SK-N-SH (cell line): ENCODE results near the gene MAPKBP1. TPM values are rescaled to one million over a fixed set of nuclear protein-coding genes. Genes with fewer than 3 reads are reported as not detected.
A peak's percentile ranks its signal among the peaks of the same experiment; 100 is the strongest.

ENCODE experiments used
- CTCF ChIA-PET: fragments of 300-600, 350-600 bp; formaldehyde crosslinking; extraction: SDS; loops from one replicate; lab custom pipeline; 2021; lab: Yijun Ruan, JAX
- POLR2A ChIA-PET: fragments of 350-600 bp; sonication (Branson Sonifier 250); formaldehyde crosslinking; extraction: SDS; loops from one replicate; lab custom pipeline; 2020; ENCODE audit warnings: antibody characterized with exemption, inconsistent platforms; lab: Yijun Ruan, JAX
- DNase-seq: peaks from one replicate; pipeline ENCODE4 v3.0.0; 2012
- H2AFZ ChIP-seq: fragments of 200-600 bp; sonication (generic); 2 replicates; pipeline ENCODE4 v1.8.1; 2016; ENCODE audit warnings: antibody characterized with exemption, mild to moderate bottlenecking, low read depth
- H3F3A ChIP-seq: fragments of 200-600 bp; sonication (generic); replicated peaks from 2 replicates; pipeline ENCODE3; 2016; ENCODE audit warnings: antibody characterized with exemption, mild to moderate bottlenecking; ENCODE audit not compliant: insufficient read depth
- H3K27ac ChIP-seq, 2 experiments: fragments of 200-500 bp in 1 of 2; fragments of 200-600 bp in 1 of 2; sonication (Bioruptor generic) in 1 of 2; sonication (generic), shearing (Covaris generic) in 1 of 2; 2 replicates each; pipeline versions ENCODE4 v1.5.1 to v1.6.1; 2014 to 2016; ENCODE audit warnings: low read depth in 2 of 2, inconsistent platforms in 1 of 2, low read length in 1 of 2, mild to moderate bottlenecking in 1 of 2, mixed read lengths in 1 of 2
- H3K27me3 ChIP-seq: fragments of 200-600 bp; sonication (generic), shearing (Covaris generic); 2 replicates; pipeline ENCODE4 v1.6.1; 2016; ENCODE audit warnings: mixed run types; ENCODE audit not compliant: insufficient read depth
- H3K36me3 ChIP-seq, 2 experiments: fragments of 200-500 bp in 1 of 2; fragments of 200-600 bp in 1 of 2; sonication (Bioruptor generic) in 1 of 2; sonication (generic) in 1 of 2; replicated peaks in 1 of 2; 2 replicates each; pipeline versions ENCODE3 to v1.5.1; 2014 to 2016; ENCODE audit warnings: low read length in 1 of 2, mild to moderate bottlenecking in 1 of 2; ENCODE audit not compliant: insufficient read depth in 2 of 2, control insufficient read depth in 1 of 2
- H3K4me1 ChIP-seq, 2 experiments: fragments of 200-500 bp in 1 of 2; fragments of 200-600 bp in 1 of 2; sonication (Bioruptor generic) in 1 of 2; sonication (generic), shearing (Covaris generic) in 1 of 2; 2 replicates each; pipeline versions ENCODE4 v1.5.1 to v1.6.1; 2014 to 2016; ENCODE audit warnings: low read depth in 1 of 2, low read length in 1 of 2, mixed run types in 1 of 2; ENCODE audit not compliant: insufficient read depth in 2 of 2, control insufficient read depth in 1 of 2
- H3K4me2 ChIP-seq: fragments of 200-600 bp; sonication (generic), shearing (Covaris generic); 2 replicates; pipeline ENCODE4 v1.6.1; 2017; ENCODE audit warnings: mixed run types
- H3K4me3 ChIP-seq, 2 experiments: fragments of 200-500 bp in 1 of 2; fragments of 200-600 bp in 1 of 2; sonication (Bioruptor generic) in 1 of 2; sonication (generic), shearing (Covaris generic) in 1 of 2; 2 replicates each; pipeline versions ENCODE4 v1.5.1 to v1.8.1; 2014 to 2016; ENCODE audit warnings: low read depth in 2 of 2, inconsistent platforms in 1 of 2, low read length in 1 of 2, mild to moderate bottlenecking in 1 of 2, mixed read lengths in 1 of 2, moderate library complexity in 1 of 2
- H3K79me2 ChIP-seq: fragments of 200-600 bp; sonication (generic); 2 replicates; pipeline ENCODE4 v1.8.1; 2017; ENCODE audit warnings: mild to moderate bottlenecking; ENCODE audit not compliant: insufficient read depth
- H3K9ac ChIP-seq: fragments of 200-600 bp; sonication (generic); 2 replicates; pipeline ENCODE4 v1.6.1; 2017; ENCODE audit warnings: mixed run types
- H3K9me2 ChIP-seq: fragments of 200-600 bp; sonication (generic); 2 replicates; pipeline ENCODE4 v1.6.1; 2017; ENCODE audit warnings: mixed run types
- H3K9me3 ChIP-seq: fragments of 200-600 bp; sonication (generic); 2 replicates; pipeline ENCODE4 v1.6.1; 2017; ENCODE audit warnings: mixed run types, mild to moderate bottlenecking, moderate library complexity
- H4K20me1 ChIP-seq: fragments of 200-600 bp; sonication (generic); 2 replicates; pipeline ENCODE4 v1.6.1; 2017; ENCODE audit warnings: mild to moderate bottlenecking, mixed run types; ENCODE audit not compliant: insufficient read depth
- CHD2 ChIP-seq: fragments of 150-350 bp; IDR thresholded peaks from 2 replicates; pipeline ENCODE4 v1.6.1; 2018; ENCODE audit warnings: low read length; ENCODE audit not compliant: partially characterized antibody
- EZH2phosphoT487 ChIP-seq: fragments of 200-600 bp; sonication (generic); IDR thresholded peaks from 2 replicates; pipeline ENCODE4 v1.6.1; 2017; ENCODE audit warnings: low read depth, mixed run types, mild to moderate bottlenecking, antibody characterized with exemption, moderate library complexity, borderline replicate concordance
- FOXM1 ChIP-seq: IDR thresholded peaks from 2 replicates; pipeline ENCODE4 v1.4.0; 2012; ENCODE audit warnings: low read depth, mild to moderate bottlenecking
- GABPA ChIP-seq: IDR thresholded peaks from 2 replicates; pipeline ENCODE4 v1.4.0; 2012; ENCODE audit warnings: low read depth, mild to moderate bottlenecking
- IRF3 ChIP-seq: fragments of 150-350 bp; IDR thresholded peaks from 2 replicates; pipeline ENCODE4 v1.6.1; 2016; ENCODE audit warnings: mild to moderate bottlenecking, low read depth, low read length
- MAX ChIP-seq: IDR thresholded peaks from 2 replicates; pipeline ENCODE4 v1.4.0; 2012; ENCODE audit warnings: low read depth
- MXI1 ChIP-seq: IDR thresholded peaks from 2 replicates; pipeline ENCODE4 v1.6.1; 2012; ENCODE audit warnings: mild to moderate bottlenecking, low read depth, low read length, improper control_type of control experiment
- NRF1 ChIP-seq: IDR thresholded peaks from 2 replicates; pipeline ENCODE4 v1.6.1; 2012; ENCODE audit warnings: low read depth, mild to moderate bottlenecking, low read length
- POLR2AphosphoS5 ChIP-seq: IDR thresholded peaks from 2 replicates; pipeline ENCODE4 v1.6.1; 2012; ENCODE audit warnings: low read depth, low read length
- REST ChIP-seq: IDR thresholded peaks from 2 replicates; pipeline ENCODE4 v1.6.1; 2012; ENCODE audit warnings: mild to moderate bottlenecking, low read depth, low read length, moderate library complexity
- RFX5 ChIP-seq: IDR thresholded peaks from 2 replicates; pipeline ENCODE4 v1.6.1; 2012; ENCODE audit warnings: mild to moderate bottlenecking, improper control_type of control experiment, low read length
- SIN3A ChIP-seq: IDR thresholded peaks from 2 replicates; pipeline ENCODE4 v1.6.1; 2012; ENCODE audit warnings: low read depth, mild to moderate bottlenecking, low read length, moderate library complexity, borderline replicate concordance
- TCF12 ChIP-seq: IDR thresholded peaks from 2 replicates; pipeline ENCODE4 v1.4.0; 2012
- TEAD4 ChIP-seq: IDR thresholded peaks from 2 replicates; pipeline ENCODE4 v1.4.0; 2012; ENCODE audit warnings: mild to moderate bottlenecking, borderline replicate concordance; ENCODE audit not compliant: insufficient read depth
- WGBS: methylation state at CpG from one replicate; pipeline ENCODE4 v1.1.6; 2017; ENCODE audit warnings: low lambda C conversion rate; 5-methylcytosine and 5-hydroxymethylcytosine counted together
- polyA plus RNA-seq, 3 experiments: library from polyadenylated mRNA; depleted of rRNA; stranded (reverse); fragments of >200 nt; gene quantifications; 2 replicates each; pipeline ENCODE4 v1.2.3, GENCODE V29; 2012
- TF ChIP-seq, protein P1 (sequence below): fragments of 150-350 bp; IDR thresholded peaks from 2 replicates; pipeline ENCODE4 v1.6.1; 2017; ENCODE audit warnings: antibody characterized with exemption, low read length, low read depth, borderline replicate concordance
- TF ChIP-seq, protein P2 (sequence below): IDR thresholded peaks from 2 replicates; pipeline ENCODE4 v1.4.0; 2012; ENCODE audit warnings: low read depth, borderline replicate concordance

MAPKBP1 gene
- polyA plus RNA-seq, 1 of the 3 experiments (the other 2 are of a cell fraction) = 5.2 TPM

DNA sequence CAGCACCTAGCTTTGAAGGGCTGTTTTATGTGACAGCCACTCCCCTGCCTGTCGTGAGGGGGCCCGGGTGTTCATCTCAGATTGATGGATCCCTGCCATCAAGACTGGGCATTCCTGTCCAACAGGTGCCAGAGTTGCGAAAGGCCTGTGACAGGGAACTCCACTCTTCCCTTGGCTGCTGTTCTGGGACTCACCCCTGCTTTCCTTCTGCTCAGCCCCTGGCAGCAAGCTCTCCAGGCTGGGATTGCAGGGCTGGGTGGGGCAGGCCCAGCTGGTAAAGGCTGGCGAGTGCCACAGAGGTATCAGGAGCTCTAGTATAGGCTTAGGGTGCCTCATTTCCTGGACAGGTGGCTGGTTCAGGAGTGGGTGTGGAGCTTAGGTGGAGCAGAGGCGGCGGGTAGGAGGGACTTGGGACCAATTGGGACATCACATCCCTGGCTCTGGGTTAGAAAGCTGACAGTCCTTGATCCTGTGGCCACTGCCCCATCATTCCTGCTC lies 64.2 kb downstream of the MAPKBP1 start, which contains the start of gene PLA2G4B:
Gene PLA2G4B, plus strand, starts transcription at position 448 of the 498 bp plus-strand sequence. CDS start 67 bp downstream, outside the sequence.
- WGBS = 85% methylated on average over 4 of the region's 6 CpGs
- Histone ChIP-seq H3K9ac (no peak within 1 kb of the TSS), H4K20me1 (no peaks in the 10 kb centered on the region), H3K27me3 (no peaks in the 10 kb centered on the region), H3K79me2 (no peaks in the 10 kb centered on the region), H3K27ac (no peak within 1 kb of the TSS; a peak in 1 of 4 replicates), H3K4me3 (no peak within 1 kb of the TSS), H3K9me3 (no peaks in the 10 kb centered on the region), H3F3A (no peaks in the 10 kb centered on the region), H3K4me2 (no peak within 1 kb of the TSS), H2AFZ (no peak within 1 kb of the TSS), H3K9me2 (no peaks in the 10 kb centered on the region), H3K36me3 (peaks cover 0 to 3% of the 10 kb centered on the region in 2 experiments), H3K4me1 (peaks cover 3 to 15% of the 10 kb centered on the region in 2 experiments; a peak in 2 of 4 replicates)
- ChIA-PET POLR2A (no interaction called here), CTCF (interaction anchor here (0.9 to 1.5 kb wide), 2 partner anchors 12 to 66 kb away, joined by 5 read pairs; no protein-coding TSS in a partner anchor)
- no peak for TF ChIP-seq CHD2
- TF ChIP-seq POLR2AphosphoS5 = no peak
- no peak for TF ChIP-seq NRF1
- no peak for DNase-seq

DNA sequence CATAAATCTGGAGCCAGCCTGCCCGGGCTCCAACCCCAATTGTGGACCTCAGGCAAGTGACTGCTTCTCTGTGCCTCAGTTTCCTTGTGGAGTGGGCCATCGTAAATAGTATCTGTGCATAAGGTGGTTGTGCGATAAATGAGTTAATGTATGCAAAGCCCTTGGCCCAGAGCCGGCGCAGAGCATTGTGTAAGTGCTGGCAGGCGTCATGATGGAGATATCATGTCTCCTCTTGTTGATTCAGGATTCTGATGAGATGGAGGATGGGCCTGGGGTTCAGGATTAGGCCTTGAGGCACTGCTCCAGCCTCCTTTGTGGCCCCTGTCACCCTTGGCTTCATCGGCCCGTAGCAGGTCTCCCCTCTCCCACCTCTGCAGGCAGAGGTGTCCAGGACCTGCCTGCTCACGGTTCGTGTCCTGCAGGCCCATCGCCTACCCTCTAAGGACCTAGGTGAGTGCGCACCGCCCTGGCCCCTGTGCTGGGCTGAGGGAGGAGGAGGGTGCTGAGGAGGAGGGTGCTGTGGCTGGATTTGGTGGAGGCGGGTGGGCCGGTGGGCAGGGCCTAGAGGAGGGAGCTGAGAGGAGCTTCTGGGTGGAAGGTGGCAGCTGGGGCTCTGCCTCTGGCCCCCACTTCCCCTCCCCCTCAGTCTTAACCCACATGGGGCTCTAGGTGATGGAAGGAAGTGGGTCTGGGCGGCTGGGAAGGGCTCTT lies 65.7 kb downstream of the MAPKBP1 start:
- no peak for TF ChIP-seq RFX5
- TF ChIP-seq CHD2 = no peak
- TF ChIP-seq, protein P1, sequence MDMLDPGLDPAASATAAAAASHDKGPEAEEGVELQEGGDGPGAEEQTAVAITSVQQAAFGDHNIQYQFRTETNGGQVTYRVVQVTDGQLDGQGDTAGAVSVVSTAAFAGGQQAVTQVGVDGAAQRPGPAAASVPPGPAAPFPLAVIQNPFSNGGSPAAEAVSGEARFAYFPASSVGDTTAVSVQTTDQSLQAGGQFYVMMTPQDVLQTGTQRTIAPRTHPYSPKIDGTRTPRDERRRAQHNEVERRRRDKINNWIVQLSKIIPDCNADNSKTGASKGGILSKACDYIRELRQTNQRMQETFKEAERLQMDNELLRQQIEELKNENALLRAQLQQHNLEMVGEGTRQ = no peak
- TF ChIP-seq EZH2phosphoT487 = no peak
- TF ChIP-seq TCF12 = no peak
- TF ChIP-seq GABPA = no peak
- no peak for TF ChIP-seq REST
- TF ChIP-seq, protein P2, sequence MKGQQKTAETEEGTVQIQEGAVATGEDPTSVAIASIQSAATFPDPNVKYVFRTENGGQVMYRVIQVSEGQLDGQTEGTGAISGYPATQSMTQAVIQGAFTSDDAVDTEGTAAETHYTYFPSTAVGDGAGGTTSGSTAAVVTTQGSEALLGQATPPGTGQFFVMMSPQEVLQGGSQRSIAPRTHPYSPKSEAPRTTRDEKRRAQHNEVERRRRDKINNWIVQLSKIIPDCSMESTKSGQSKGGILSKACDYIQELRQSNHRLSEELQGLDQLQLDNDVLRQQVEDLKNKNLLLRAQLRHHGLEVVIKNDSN = no peak
- no peak for TF ChIP-seq SIN3A
- no peak for TF ChIP-seq MAX
- TF ChIP-seq IRF3 = no peak
- no peak for TF ChIP-seq TEAD4
- TF ChIP-seq FOXM1 = no peak
- TF ChIP-seq MXI1 = no peak
- no peaks in the 10 kb centered on the region for H3K9me3 ChIP-seq
- H2AFZ ChIP-seq = no peak overlapping the region
- ChIA-PET POLR2A (interaction anchor here (0.6 kb wide), 1 partner anchor 55 kb away, joined by 3 read pairs; no protein-coding TSS in a partner anchor), CTCF (no interaction called here)
- no peaks in the 10 kb centered on the region for H4K20me1 ChIP-seq
- no peak overlapping the region for H3K4me2 ChIP-seq
- no peaks in the 10 kb centered on the region for H3K9me2 ChIP-seq
- no peak overlapping the region for H3K9ac ChIP-seq
- H3K27ac ChIP-seq = peak overlapping the region in 1 of 2 experiments; percentile 19; a peak in 1 of 4 replicates
- no peaks in the 10 kb centered on the region for H3F3A ChIP-seq
- peaks cover 3 to 15% of the 10 kb centered on the region in 2 experiments; a peak in 2 of 4 replicates for H3K4me1 ChIP-seq
- DNase-seq = no peak
- H3K4me3 ChIP-seq = no peak overlapping the region
- H3K27me3 ChIP-seq = no peaks in the 10 kb centered on the region
- WGBS = 96% methylated on average over 12 of the region's 16 CpGs
- no peaks in the 10 kb centered on the region for H3K79me2 ChIP-seq
- peaks cover 0 to 3% of the 10 kb centered on the region in 2 experiments for H3K36me3 ChIP-seq
